Activated T-helper 2 cell treated with anti-CD3 and anti-CD28 coated beads, Interferon-gamma antibody, Interleukin-2, Interleukin-4, amounts not matched to agents 10 μg/mL and 5 μg/mL and 100 μg/mL, durations not matched to agents 14 hours and 24 hours and 36 hours (primary cell): ENCODE measurements around the gene WDR53. TPM values are rescaled to one million over a fixed set of nuclear protein-coding genes. Genes with fewer than 3 reads are reported as not detected.
"Not testable (repeated sequence)": the region's sequence is repeated elsewhere in the genome, so short reads cannot be mapped to it uniquely, and the experiment has no call there.

Source experiments
- DNase-seq: peaks from one replicate; pipeline ENCODE4 v3.0.0; 2021; ENCODE audit warnings: low spot score
- H3K27ac Mint-ChIP-seq: one replicate; pipeline ENCODE4 v1.8.0; 2021; ENCODE audit warnings: mixed read lengths
- H3K27me3 Mint-ChIP-seq: one replicate; pipeline ENCODE4 v1.8.0; 2021; ENCODE audit warnings: low read depth, mixed read lengths
- H3K36me3 Mint-ChIP-seq: one replicate; pipeline ENCODE4 v1.8.0; 2021; ENCODE audit warnings: low read depth, mixed read lengths
- H3K4me1 Mint-ChIP-seq: one replicate; pipeline ENCODE4 v1.8.0; 2021; ENCODE audit warnings: low read depth, mixed read lengths
- H3K4me3 Mint-ChIP-seq: one replicate; pipeline ENCODE4 v1.8.0; 2021; ENCODE audit warnings: low read depth, mild to moderate bottlenecking, moderate library complexity, mixed read lengths
- H3K9me3 Mint-ChIP-seq: one replicate; pipeline ENCODE4 v1.8.0; 2021; ENCODE audit warnings: mixed read lengths
- intact Hi-C: fragments of 100-400 bp; cut with micrococcal nuclease; formaldehyde crosslinking; loops from one replicate; pipeline ENCODE4 v1.15.1; 2023
- total RNA-seq: library from RNA; stranded (reverse); gene quantifications from 2 replicates; pipeline ENCODE4 v1.2.3, GENCODE V29; 2022

Gene WDR53
- total RNA-seq, 1 donor from 2014 or later = 17.4 TPM

GRCh38 chr3:196511646-196512425 lies 56.5 kb downstream of the WDR53 start:
- Mint-ChIP-seq H3K27ac (peak overlapping the region; percentile 24), H3K4me1 (peaks cover 14% of the 10 kb centered on the region), H3K9me3 (peaks cover 27% of the 10 kb centered on the region)
- H3K27me3 Mint-ChIP-seq, H3K4me3 Mint-ChIP-seq, DNase-seq, intact Hi-C loops, H3K36me3 Mint-ChIP-seq: not testable (repeated sequence)

DNA sequence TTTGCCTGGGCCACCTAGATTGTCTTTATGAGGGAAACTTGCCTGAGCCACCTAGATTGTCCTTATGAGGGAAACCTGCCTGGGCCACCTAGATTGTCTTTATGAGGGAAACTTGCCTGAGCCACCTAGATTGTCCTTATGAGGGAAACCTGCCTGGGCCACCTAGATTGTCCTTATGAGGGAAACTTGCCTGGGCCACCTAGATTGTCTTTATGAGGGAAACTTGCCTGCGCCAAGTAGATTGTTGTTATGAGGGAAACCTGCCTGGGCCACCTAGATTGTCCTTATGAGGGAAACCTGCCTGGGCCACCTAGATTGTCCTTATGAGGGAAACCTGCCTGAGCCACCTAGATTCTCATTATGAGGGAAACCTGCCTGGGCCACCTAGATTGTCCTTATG lies 57.2 kb downstream of the WDR53 start:
- Mint-ChIP-seq H3K4me1 (peaks cover 14% of the 10 kb centered on the region), H3K9me3 (peaks cover 30% of the 10 kb centered on the region), H3K36me3 (peaks cover 14% of the 10 kb centered on the region)
- H3K27ac Mint-ChIP-seq, DNase-seq, H3K4me3 Mint-ChIP-seq, intact Hi-C loops, H3K27me3 Mint-ChIP-seq: not testable (repeated sequence)

DNA sequence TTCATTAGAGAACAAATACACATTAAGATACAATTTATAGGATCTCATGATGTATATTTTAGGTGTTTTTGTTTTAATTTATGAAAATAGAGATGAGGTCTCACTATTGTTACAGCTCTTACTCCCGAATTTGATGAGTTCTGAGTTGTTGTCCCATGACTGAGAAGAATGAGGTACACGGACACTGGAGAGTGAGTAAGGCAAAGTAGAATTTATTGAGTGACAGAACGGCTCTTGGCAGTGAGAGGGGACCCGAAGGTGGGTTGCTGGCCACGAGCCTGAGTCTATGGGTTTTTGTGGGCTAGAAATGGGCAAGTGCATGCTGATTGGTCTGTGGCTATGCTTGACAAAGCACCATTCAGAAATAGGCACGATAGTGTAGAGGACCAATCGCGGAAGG lies 61.7 kb downstream of the WDR53 start:
- H3K4me1 Mint-ChIP-seq = peaks cover 9% of the 10 kb centered on the region
- H3K27me3 Mint-ChIP-seq = no peaks in the 10 kb centered on the region
- H3K27ac Mint-ChIP-seq = no peak overlapping the region
- peaks cover 25% of the 10 kb centered on the region for H3K36me3 Mint-ChIP-seq
- peaks cover 14% of the 10 kb centered on the region for H3K9me3 Mint-ChIP-seq
- no peak for DNase-seq
- intact Hi-C loops = no loop called here
- H3K4me3 Mint-ChIP-seq = no peak overlapping the region

DNA sequence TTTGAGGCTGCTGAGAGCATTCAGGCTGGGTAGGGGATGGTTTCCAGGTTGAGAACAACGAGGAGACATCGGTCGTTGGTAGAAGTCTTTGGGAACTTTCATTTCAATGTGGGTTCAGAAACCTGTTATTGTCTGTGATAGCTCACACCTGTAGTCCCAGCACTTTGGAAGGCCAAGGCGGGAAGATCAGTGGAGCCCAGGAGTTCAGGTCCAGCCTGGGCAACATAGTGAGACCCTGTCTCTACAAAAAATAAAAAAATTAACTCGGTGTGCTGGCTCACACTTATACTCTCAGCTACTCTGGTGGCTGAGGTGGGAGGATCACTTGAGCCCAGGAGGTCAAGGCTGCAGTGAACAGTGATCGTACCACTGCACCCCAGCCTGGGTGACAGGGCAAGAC lies 63.8 kb downstream of the WDR53 start:
- peaks cover 46% of the 10 kb centered on the region for H3K36me3 Mint-ChIP-seq
- H3K9me3 Mint-ChIP-seq = peaks cover 14% of the 10 kb centered on the region
- no peak for DNase-seq
- intact Hi-C loops = loop anchor here (5.0 kb wide), 1 partner anchor 187 kb away; the partner anchor contains the start of gene DYNLT2B
- no peaks in the 10 kb centered on the region for H3K27me3 Mint-ChIP-seq
- H3K27ac Mint-ChIP-seq = peak overlapping the region; percentile 38
- no peak overlapping the region for H3K4me3 Mint-ChIP-seq
- H3K4me1 Mint-ChIP-seq = peaks cover 17% of the 10 kb centered on the region

Other genes starting within 250 kb of the WDR53 start
- not detected in 2 replicates for gene TM4SF19, start 230.2 kb downstream of the WDR53 start, total RNA-seq
- gene UBXN7, start 136.1 kb downstream of the WDR53 start, total RNA-seq = 64.4 and 67.8 TPM in 2 replicates
- 36.3 and 37.2 TPM in 2 replicates for gene RNF168, start 64.8 kb downstream of the WDR53 start, total RNA-seq
- gene SMCO1, start 53.2 kb downstream of the WDR53 start, total RNA-seq = not detected in 2 replicates
- gene FBXO45, start 106 bp upstream of the WDR53 start, total RNA-seq = 22.4 and 23.0 TPM in 2 replicates
- 51.4 and 53.2 TPM in 2 replicates for gene NRROS, start 71.1 kb upstream of the WDR53 start, total RNA-seq
- gene CEP19, start 143.7 kb upstream of the WDR53 start, total RNA-seq = 3.7 and 4.5 TPM in 2 replicates
- gene PIGX, start 143.8 kb upstream of the WDR53 start, total RNA-seq = 65.7 and 70.8 TPM in 2 replicates
- gene PAK2, start 171.3 kb upstream of the WDR53 start, total RNA-seq = 103 and 107 TPM in 2 replicates